ENCODE results near the gene ZNF124. TPM values are rescaled to one million over a fixed set of nuclear protein-coding genes. Genes with fewer than 3 reads are reported as not detected.

ZNF124 gene
- total RNA-seq, 4 donors from 2014 or later: 47.6 to 75.0 (median 62.4) TPM

DNA sequence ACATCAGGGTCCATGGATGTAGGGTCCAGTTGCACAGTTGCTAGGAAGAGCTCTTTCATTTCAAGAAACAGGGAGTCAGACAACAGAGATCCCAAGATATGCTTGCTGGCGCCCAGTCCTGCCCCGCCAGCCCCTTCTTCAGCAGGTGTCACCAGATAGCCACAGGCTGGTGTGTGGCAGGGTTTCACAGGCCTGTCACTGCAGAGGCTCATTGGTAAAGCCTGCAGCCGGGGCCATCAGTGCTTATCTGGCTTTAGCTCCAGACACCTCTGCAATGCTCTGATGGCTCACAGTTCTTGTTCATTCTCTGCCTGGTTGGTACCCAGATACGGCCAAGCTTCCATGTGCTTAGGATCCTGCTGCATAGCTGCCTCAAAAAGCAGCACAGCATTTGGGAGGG lies 12.4 kb upstream of the ZNF124 start:
- Histone ChIP-seq H3K27ac (no peak overlapping the region), H3K4me3 (replicated peaks in 1 of 3) (no peak overlapping the region), H3K27me3 (no peaks in the 10 kb centered on the region), H3K4me1 (no peaks in the 10 kb centered on the region), H3K9me3 (no peaks in the 10 kb centered on the region), H3K36me3 (peaks cover 0 to 4% of the 10 kb centered on the region in 2 donors)
- intact Hi-C loops (cut with DNase I): no loop called here
- TF ChIP-seq, protein P1, sequence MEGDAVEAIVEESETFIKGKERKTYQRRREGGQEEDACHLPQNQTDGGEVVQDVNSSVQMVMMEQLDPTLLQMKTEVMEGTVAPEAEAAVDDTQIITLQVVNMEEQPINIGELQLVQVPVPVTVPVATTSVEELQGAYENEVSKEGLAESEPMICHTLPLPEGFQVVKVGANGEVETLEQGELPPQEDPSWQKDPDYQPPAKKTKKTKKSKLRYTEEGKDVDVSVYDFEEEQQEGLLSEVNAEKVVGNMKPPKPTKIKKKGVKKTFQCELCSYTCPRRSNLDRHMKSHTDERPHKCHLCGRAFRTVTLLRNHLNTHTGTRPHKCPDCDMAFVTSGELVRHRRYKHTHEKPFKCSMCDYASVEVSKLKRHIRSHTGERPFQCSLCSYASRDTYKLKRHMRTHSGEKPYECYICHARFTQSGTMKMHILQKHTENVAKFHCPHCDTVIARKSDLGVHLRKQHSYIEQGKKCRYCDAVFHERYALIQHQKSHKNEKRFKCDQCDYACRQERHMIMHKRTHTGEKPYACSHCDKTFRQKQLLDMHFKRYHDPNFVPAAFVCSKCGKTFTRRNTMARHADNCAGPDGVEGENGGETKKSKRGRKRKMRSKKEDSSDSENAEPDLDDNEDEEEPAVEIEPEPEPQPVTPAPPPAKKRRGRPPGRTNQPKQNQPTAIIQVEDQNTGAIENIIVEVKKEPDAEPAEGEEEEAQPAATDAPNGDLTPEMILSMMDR (IDR thresholded peaks at IDR 0.05): no peak
- TF ChIP-seq POLR2A (IDR thresholded peaks at IDR 0.05): no peak
- DNase-seq: no peak
- 94 to 97% methylated on average over 3 of the region's 4 CpGs for WGBS, 2 donors

DNA sequence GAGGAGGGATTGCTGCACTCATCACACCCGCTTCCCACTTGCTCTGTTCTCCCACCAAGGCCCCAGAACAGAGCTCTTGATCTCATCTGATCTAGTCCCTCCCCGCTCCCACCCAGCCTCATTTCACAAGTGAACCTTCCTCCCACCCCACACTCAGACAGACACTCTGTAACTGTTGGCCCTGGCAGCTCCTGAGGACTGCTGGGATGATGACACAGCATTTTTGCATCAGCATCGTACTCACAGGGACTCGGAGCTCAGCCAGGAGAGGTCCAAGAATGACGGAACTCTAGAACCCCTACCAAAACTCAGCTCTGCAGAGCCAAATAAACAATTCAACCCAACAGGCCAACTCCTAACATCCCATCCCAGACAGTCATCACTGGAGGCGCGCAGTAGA lies 11.2 kb upstream of the ZNF124 start:
- no peak overlapping the region for H3K27ac ChIP-seq
- intact Hi-C loops (cut with DNase I): no loop called here
- 84 to 95% methylated on average over 7 of the region's 7 CpGs for WGBS, 2 donors
- no peaks in the 10 kb centered on the region for H3K9me3 ChIP-seq
- no peaks in the 10 kb centered on the region for H3K27me3 ChIP-seq
- H3K4me1 ChIP-seq: no peaks in the 10 kb centered on the region
- TF ChIP-seq, protein P1 (IDR thresholded peaks at IDR 0.05): no peak
- no peak for TF ChIP-seq POLR2A (IDR thresholded peaks at IDR 0.05)
- DNase-seq: no peak
- H3K36me3 ChIP-seq: no peaks in the 10 kb centered on the region
- H3K4me3 ChIP-seq (replicated peaks in 1 of 3): no peak overlapping the region

DNA sequence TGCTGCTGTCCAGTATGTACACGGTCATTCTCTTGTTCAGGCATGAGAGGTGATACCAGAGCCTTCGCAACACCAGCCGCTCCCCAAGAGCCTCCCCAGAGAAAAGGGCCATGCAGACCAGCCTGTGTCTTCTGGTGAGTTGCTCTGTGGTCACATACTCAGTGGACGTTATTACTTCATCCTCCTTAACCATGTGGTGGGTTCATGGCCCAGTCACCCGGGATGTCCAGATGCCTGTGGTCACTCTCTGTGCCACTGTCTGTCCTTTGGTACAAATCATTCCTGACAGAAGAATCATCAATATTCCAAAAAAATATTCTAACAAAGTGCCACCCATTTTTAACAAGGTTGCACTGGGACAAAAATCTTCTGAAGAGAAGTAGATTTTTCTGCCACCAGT lies 8.8 kb upstream of the ZNF124 start:
- Histone ChIP-seq H3K27ac (no peak overlapping the region), H3K4me3 (replicated peaks in 1 of 3) (no peak overlapping the region), H3K36me3 (no peaks in the 10 kb centered on the region), H3K4me1 (no peaks in the 10 kb centered on the region), H3K27me3 (no peaks in the 10 kb centered on the region), H3K9me3 (no peaks in the 10 kb centered on the region)
- 89 to 91% methylated on average over 5 of the region's 5 CpGs for WGBS, 2 donors
- no peak for TF ChIP-seq POLR2A (IDR thresholded peaks at IDR 0.05)
- TF ChIP-seq, protein P1 (IDR thresholded peaks at IDR 0.05): no peak
- intact Hi-C loops (cut with DNase I): no loop called here
- no peak for DNase-seq

DNA sequence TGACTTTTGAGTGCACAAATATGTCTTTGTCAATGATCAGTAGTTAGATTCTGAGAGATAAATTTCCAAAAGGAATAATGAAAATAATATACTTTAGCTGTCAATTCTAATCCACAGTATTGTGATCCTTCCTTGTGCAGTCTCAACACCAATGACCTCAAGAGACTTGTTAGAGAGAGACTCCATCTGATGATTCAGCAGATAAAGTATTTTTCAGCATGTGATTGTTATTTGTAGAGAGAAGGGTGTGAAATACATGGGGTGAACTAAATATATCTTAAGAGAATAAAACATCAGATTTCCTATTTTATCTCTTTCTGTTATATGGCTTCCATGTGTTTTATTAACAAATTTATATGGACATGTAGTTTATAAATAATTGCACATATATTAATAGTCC lies 5.9 kb upstream of the ZNF124 start:
- H3K36me3 ChIP-seq: no peaks in the 10 kb centered on the region
- no peaks in the 10 kb centered on the region for H3K27me3 ChIP-seq
- no peak for TF ChIP-seq POLR2A (IDR thresholded peaks at IDR 0.05)
- TF ChIP-seq, protein P1 (IDR thresholded peaks at IDR 0.05): no peak
- DNase-seq: no peak
- no peaks in the 10 kb centered on the region for H3K4me1 ChIP-seq
- H3K9me3 ChIP-seq: no peaks in the 10 kb centered on the region
- intact Hi-C loops (cut with DNase I): loop anchor here (10.0 kb wide), 1 partner anchor 93 kb away; no protein-coding TSS in a partner anchor
- H3K4me3 ChIP-seq (replicated peaks in 1 of 3): no peak overlapping the region
- H3K27ac ChIP-seq: no peak overlapping the region

DNA sequence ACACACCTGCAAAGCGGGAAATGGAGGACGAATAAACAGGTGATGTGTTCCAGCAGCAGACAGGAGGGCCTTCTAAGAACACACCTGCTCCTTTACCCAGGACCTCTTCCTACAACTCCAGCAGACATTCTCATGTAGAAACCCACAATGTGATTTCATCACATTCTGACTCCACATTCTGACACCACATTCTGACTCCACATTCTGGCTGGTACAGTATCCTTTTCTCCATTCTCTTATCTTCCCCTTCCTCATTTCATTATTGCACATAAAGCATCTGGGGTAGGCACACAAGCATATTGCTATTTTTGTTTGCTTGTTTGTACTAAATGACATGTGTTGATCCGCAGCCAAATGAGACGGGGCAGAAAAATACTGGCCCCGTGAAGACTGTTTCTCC lies 3.6 kb upstream of the ZNF124 start:
- intact Hi-C loops (cut with DNase I): loop anchor here (10.0 kb wide), 1 partner anchor 91 kb away; no protein-coding TSS in a partner anchor
- H3K36me3 ChIP-seq: no peaks in the 10 kb centered on the region
- H3K4me1 ChIP-seq: no peaks in the 10 kb centered on the region
- 92 to 96% methylated on average over 5 of the region's 5 CpGs for WGBS, 2 donors
- no peak overlapping the region for H3K4me3 ChIP-seq (replicated peaks in 1 of 3)
- no peaks in the 10 kb centered on the region for H3K27me3 ChIP-seq
- TF ChIP-seq, protein P1 (IDR thresholded peaks at IDR 0.05): no peak
- TF ChIP-seq POLR2A (IDR thresholded peaks at IDR 0.05): no peak
- H3K9me3 ChIP-seq: no peaks in the 10 kb centered on the region
- no peak for DNase-seq
- H3K27ac ChIP-seq: no peak overlapping the region
